IMR-90 (cell line): Measurements from ENCODE around the gene VIPR2.

Source experiments
- BHLHE40 ChIP-seq: fragments of 150-350 bp; IDR thresholded peaks from 2 replicates; pipeline ENCODE4 v1.6.1; 2016; ENCODE audit warnings: mild to moderate bottlenecking, low read depth, low read length
- CTCF ChIP-seq: conservative IDR thresholded peaks from 2 replicates; pipeline ENCODE4 v1.5.1; 2012; ENCODE audit warnings: mild to moderate bottlenecking, low read depth, low read length, improper control_type of control experiment
- MAZ ChIP-seq: IDR thresholded peaks from 2 replicates; pipeline ENCODE4 v1.6.1; 2012; ENCODE audit warnings: low read depth, mild to moderate bottlenecking, low read length, improper control_type of control experiment, moderate library complexity, borderline replicate concordance
- POLR2A ChIP-seq: IDR thresholded peaks from 2 replicates; pipeline ENCODE4 v1.6.1; 2012; ENCODE audit warnings: mild to moderate bottlenecking, low read depth, low read length
- RAD21 ChIP-seq: IDR thresholded peaks from 2 replicates; pipeline ENCODE4 v1.6.1; 2012; ENCODE audit warnings: low read length, improper control_type of control experiment
- RFX5 ChIP-seq: IDR thresholded peaks from 2 replicates; pipeline ENCODE4 v1.8.0; 2012; ENCODE audit warnings: low read depth, mild to moderate bottlenecking, low read length, moderate library complexity

- TF ChIP-seq POLR2A (no peak), CTCF (no peak), RAD21 (no peak), RFX5 (no peak), BHLHE40 (no peak), MAZ (no peak)
Measured at GRCh38 chr7:159068488-159068811, 76.2 kb downstream of the VIPR2 start.
